GM12865 (cell line): ENCODE measurements around the gene CSF2RB.

Experiments
- DNase-seq: peaks from one replicate; pipeline ENCODE4 v3.0.0; 2010; ENCODE audit warnings: low read depth
- H3K4me3 ChIP-seq: 2 replicates; pipeline ENCODE4 v1.5.1; 2011; ENCODE audit warnings: mild to moderate bottlenecking, low read depth, low read length, control low read depth
- TF ChIP-seq, protein P1 (sequence below): IDR thresholded peaks from 2 replicates; pipeline ENCODE4 v1.5.1; 2011; ENCODE audit warnings: low read length, control low read depth, low read depth, inconsistent platforms; ENCODE audit not compliant: insufficient read depth; ENCODE audit errors: missing control alignments

Gene CSF2RB

DNA sequence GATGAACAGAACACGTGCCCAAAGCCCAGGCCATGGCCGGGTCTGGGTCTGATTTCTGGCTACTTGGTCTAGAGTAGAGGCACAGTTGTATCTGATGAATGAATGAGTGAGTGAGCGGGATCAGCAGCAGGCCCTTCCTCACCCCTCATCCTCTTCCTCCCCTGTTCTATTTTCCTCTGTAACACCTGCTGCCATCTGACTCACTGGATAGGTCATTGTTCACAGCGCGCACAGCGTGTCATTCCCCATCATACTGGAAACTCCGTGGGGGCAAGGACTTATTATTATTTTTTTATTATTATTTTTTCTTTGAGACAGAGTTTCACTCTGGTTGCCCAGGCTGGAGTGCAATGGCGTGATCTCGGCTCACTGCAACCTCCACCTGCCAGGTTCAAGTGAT lies 38.7 kb upstream of the CSF2RB start:
- no peak overlapping the region for H3K4me3 ChIP-seq
- TF ChIP-seq, protein P1, sequence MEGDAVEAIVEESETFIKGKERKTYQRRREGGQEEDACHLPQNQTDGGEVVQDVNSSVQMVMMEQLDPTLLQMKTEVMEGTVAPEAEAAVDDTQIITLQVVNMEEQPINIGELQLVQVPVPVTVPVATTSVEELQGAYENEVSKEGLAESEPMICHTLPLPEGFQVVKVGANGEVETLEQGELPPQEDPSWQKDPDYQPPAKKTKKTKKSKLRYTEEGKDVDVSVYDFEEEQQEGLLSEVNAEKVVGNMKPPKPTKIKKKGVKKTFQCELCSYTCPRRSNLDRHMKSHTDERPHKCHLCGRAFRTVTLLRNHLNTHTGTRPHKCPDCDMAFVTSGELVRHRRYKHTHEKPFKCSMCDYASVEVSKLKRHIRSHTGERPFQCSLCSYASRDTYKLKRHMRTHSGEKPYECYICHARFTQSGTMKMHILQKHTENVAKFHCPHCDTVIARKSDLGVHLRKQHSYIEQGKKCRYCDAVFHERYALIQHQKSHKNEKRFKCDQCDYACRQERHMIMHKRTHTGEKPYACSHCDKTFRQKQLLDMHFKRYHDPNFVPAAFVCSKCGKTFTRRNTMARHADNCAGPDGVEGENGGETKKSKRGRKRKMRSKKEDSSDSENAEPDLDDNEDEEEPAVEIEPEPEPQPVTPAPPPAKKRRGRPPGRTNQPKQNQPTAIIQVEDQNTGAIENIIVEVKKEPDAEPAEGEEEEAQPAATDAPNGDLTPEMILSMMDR = no peak

DNA sequence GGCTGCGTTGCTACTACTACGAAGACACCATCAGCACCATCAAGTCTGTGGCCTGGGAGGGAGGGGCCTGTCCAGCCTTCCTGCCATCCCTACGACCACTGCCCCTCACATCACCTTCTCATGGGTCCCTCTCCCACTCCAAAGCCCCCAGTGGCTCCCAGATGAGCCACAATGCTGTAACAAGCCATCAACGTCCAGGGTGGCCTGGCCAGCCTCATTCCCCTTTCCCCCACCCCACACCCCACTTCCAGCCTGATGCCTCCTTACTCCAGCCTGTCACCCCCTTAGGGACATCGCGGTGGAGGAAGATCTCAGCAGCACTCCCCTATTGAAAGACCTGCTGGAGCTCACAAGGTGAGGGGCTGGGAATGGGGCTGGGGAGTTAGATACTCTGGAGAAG lies 37.7 kb upstream of the CSF2RB start:
- TF ChIP-seq, protein P1 = no peak
- DNase-seq = no peak
- H3K4me3 ChIP-seq = no peak overlapping the region

More for the DNA sequence above, 38.7 kb upstream of the CSF2RB start:
- no peak for DNase-seq

DNA sequence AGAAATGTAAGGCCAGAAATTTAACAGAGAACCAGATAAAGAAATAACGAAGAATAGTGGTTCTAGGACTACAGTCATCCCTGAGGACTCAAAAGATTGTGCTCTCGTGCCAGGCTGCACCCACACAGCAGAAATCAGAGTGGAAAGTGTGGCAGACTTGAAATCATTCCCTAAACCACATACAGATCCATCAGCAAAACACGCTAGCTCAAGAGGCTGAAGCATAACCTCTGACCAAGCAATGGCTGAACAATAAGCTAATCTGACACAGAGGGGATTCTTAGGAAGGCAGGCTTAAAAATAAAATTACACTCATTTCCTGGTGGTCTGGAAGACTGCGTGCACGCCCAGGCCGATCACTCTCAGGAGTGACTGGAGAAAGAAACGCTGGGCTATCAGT lies 33.7 kb upstream of the CSF2RB start:
- no peak overlapping the region for H3K4me3 ChIP-seq
- no peak for DNase-seq
- TF ChIP-seq, protein P1 = no peak

DNA sequence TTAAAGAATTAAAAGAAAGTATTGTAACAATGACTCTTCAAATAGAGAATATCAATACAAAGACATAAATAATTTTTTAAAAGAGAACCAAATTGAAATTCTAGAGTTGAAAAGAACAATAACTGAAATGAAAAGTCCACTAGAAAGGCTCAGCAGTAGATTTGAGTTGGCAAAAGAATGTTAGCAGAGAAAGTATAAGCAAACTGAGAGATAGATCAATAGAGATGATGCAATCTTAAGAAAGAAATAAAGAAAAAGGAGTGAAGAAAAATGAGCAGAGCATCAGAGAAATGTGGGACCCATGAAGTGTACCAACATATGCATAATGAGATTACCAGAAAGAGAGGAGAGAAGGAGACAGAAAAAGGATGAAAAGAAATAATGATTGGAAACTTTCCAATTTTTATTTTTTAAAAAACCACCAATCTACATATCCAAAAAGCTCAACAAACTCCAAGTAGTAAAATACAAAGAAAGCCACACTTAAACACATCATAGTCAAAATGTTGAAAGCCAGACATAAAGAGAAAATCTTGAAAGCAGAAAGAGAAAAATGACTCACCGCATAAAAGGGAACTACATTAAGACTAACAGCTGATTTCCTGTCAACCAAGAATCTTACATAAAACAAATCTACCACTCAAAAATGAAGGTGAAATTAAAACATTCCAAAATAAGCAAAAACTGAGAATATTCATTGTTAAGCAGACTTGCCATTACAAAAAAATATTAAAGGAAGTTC lies 31.8 kb upstream of the CSF2RB start:
- H3K4me3 ChIP-seq = no peak overlapping the region
- TF ChIP-seq, protein P1 = no peak
- DNase-seq = no peak

DNA sequence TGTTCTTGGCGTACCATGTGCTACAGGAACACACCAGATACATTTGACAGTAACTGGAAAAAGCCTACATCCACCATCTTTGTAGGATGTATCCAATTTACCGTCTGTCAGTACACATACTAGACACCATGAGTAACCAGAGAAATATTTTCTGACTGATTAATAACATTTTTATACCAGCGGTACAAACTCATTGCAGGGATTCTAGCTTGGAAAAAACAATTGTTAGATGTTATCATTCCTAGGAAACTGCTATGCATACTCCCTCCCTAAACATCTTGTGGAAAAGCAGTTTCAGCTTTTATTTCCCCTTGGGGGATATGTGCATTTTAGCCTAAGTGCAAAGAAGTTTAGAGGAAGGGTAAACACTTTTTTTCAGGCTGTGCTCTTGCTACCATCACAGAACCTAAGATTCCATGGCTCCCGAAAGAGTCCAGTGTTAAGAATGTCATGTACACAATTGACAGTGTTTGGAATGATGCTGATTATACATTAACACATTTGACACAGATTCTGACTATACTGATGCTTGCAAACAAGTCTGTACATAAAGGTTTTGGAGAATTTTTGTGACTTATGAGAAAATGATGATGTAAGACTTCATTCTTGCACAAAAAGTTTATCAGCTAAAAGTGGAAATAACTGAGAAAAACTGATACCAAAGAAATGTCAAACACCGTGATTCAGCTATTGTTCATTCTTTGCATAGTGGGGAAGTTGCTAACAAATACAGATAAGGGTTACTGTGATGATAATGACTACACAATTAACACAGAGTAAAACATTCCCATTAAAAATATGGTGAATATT lies 28.9 kb upstream of the CSF2RB start:
- no peak for DNase-seq
- no peak overlapping the region for H3K4me3 ChIP-seq
- TF ChIP-seq, protein P1 = no peak

DNA sequence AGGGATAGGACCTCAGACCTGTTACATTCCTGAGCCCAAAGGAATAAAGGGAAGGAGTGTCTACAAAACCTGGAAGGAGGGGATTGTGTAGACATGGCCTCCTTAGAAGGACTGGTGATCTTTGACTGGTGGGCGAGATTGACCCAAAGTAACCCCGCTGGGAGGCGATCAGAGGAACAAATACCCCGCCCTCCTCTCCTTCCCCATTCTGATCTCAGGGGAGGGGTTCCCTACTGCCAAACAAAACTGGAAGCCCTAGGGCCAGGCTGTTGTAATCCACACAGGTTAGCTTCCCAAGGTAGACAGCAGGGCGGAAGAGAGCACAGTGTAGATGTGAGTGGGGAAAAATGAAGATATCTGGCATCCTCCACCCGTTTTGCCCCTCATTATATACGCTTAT lies 28.0 kb upstream of the CSF2RB start:
- H3K4me3 ChIP-seq = no peak overlapping the region
- TF ChIP-seq, protein P1 = no peak
- no peak for DNase-seq

DNA sequence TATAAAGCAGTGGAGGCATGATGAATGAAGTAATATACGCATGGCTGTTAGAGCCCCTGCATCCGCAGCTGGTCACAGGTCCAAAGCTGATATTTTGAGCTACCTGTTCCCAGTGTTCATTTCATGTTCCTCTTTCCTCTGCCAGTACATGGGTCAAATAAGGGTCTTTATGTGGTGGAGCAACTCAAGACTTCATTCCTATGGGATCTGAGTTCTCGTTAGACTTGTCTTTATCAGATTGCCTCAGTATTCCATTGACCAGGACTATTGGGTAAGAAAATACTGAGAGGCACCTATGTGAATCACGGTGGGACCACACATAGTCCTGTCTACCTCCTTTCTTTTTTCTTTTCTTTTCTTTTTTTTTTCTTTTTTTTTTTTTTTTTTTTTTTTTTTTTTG lies 27.4 kb upstream of the CSF2RB start:
- TF ChIP-seq, protein P1 = no peak
- no peak overlapping the region for H3K4me3 ChIP-seq
- DNase-seq = no peak
